ENCODE measurements around the gene NLRP7.

DNA sequence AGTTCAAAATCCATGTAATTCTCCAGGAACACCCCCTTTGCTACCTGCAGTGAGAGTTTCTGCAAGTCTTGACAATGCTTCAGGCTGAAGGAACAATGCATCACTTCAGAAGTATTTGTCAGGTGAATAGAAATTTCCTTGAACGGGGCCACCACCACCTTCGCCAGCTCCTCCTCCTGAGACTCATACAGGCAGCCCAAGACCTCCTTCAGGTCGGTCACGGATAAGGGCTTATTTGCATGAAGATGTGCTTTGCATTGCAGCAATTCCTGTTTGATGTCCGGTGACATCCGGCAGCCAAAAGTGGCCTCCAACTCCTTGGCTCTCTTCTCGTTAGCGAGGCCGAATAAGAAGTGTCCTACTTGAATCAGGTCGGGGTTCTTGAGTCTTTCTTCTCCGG is 8.4 kb downstream of the NLRP7 start:
- TF ChIP-seq CTCF (IDR thresholded peaks at IDR 0.05) = no peak
- no peak for TF ChIP-seq POLR2A (IDR thresholded peaks at IDR 0.05)
